ENCODE data around the gene LTBP3. TPM values are rescaled to one million over a fixed set of nuclear protein-coding genes. Genes with fewer than 3 reads are reported as not detected.

The LTBP3 gene
- total and polyA plus RNA-seq, 9 of the 15 experiments (the other 6 are each of a cell fraction or from before 2014, with no cell fraction given), result 0.06 to 20.5 (median 4.8) TPM

- TF ChIP-seq ZNF592 (IDR thresholded peaks at IDR 0.05), result 0 out of 2 replicates have a peak, but pooled peaks have one; percentile 29
- TF ChIP-seq POLR2A (conservative IDR thresholded peaks at IDR 0.05), result no peak; the same call in 1 of the 2 replicates
- no peak for TF ChIP-seq ZNF217 (CRISPR knock-in tag; IDR thresholded peaks at IDR 0.05)
- TF ChIP-seq MECOM (CRISPR knock-in tag; IDR thresholded peaks at IDR 0.05), result no peak
- no peak for TF ChIP-seq RBBP5 (IDR thresholded peaks at IDR 0.05; ENCODE audit: borderline replicate concordance, insufficient read depth, low read length, poor library complexity, severe bottlenecking)
- TF ChIP-seq ZSCAN32 (CRISPR knock-in tag; IDR thresholded peaks at IDR 0.05), result no peak
- TF ChIP-seq RREB1 (CRISPR knock-in tag; IDR thresholded peaks at IDR 0.05), result no peak
- peak; percentile 68 for TF ChIP-seq PCBP1 (IDR thresholded peaks at IDR 0.05; ENCODE audit: low read depth, low read length, poor library complexity, severe bottlenecking)
These were observed 16.1 kb upstream of the LTBP3 start (continued) for GRCh38 chr11:65574109-65574810.
